RWPE2 (cell line): ENCODE data around the gene ATXN7.

Experiments
- ATAC-seq: fragments of 200-7000 bp; cut with Tn5 transposase; 3 replicates; pipeline ENCODE4 v1.9.1; 2021; ENCODE audit warnings: low read depth
- DNase-seq: peaks from one replicate; pipeline ENCODE4 v3.0.0-alpha.2; 2020; ENCODE audit warnings: low spot score
- H3K27ac ChIP-seq: fragments of 450-650 bp; 2 replicates; pipeline ENCODE4 v1.5.1; 2017; ENCODE audit warnings: mild to moderate bottlenecking; ENCODE audit not compliant: poor library complexity, severe bottlenecking
- H3K27me3 ChIP-seq: fragments of 250-450 bp; sonication (Bioruptor Pico); 2 replicates; pipeline ENCODE4 v1.5.1; 2021; ENCODE audit warnings: mild to moderate bottlenecking, moderate library complexity; ENCODE audit not compliant: insufficient read depth, poor library complexity, severe bottlenecking
- H3K36me3 ChIP-seq: fragments of 250-450 bp; sonication (Bioruptor Pico); 2 replicates; pipeline ENCODE4 v1.5.1; 2020; ENCODE audit warnings: low read depth, mild to moderate bottlenecking, moderate library complexity
- H3K4me1 ChIP-seq: fragments of 250-450 bp; sonication (Bioruptor Pico); 2 replicates; pipeline ENCODE4 v1.5.1; 2021; ENCODE audit warnings: mild to moderate bottlenecking, moderate library complexity; ENCODE audit not compliant: insufficient read depth, poor library complexity, severe bottlenecking
- H3K4me3 ChIP-seq: fragments of 250-450 bp; sonication (Bioruptor Pico); 2 replicates; pipeline ENCODE4 v1.5.1; 2021; ENCODE audit warnings: mild to moderate bottlenecking, moderate library complexity; ENCODE audit not compliant: severe bottlenecking
- H3K9me3 ChIP-seq: fragments of 250-450 bp; sonication (Bioruptor Pico); 2 replicates; pipeline ENCODE4 v1.5.1; 2021; ENCODE audit warnings: mild to moderate bottlenecking, moderate library complexity; ENCODE audit not compliant: severe bottlenecking
- CTCF ChIP-seq: fragments of 450-650 bp; IDR thresholded peaks from one replicate; pipeline ENCODE4 v1.5.1; 2017; ENCODE audit warnings: mild to moderate bottlenecking, moderate library complexity; ENCODE audit not compliant: poor library complexity, severe bottlenecking

The ATXN7 gene

GRCh38 chr3:64002233-64002632 is 138.6 kb downstream of the ATXN7 start:
- H3K27ac ChIP-seq = no peak overlapping the region
- DNase-seq (no peak), ATAC-seq (no peak)
- no peak for TF ChIP-seq CTCF
- no peaks in the 10 kb centered on the region for H3K9me3 ChIP-seq
- H3K4me3 ChIP-seq = no peak overlapping the region
- H3K4me1 ChIP-seq = no peaks in the 10 kb centered on the region
- H3K27me3 ChIP-seq = no peaks in the 10 kb centered on the region
- peaks cover 78% of the 10 kb centered on the region for H3K36me3 ChIP-seq

- no peaks in the 10 kb centered on the region for H3K9me3 ChIP-seq
- H3K4me1 ChIP-seq = no peaks in the 10 kb centered on the region
- no peak overlapping the region for H3K27ac ChIP-seq
- DNase-seq (no peak), ATAC-seq (no peak)
- H3K27me3 ChIP-seq = no peaks in the 10 kb centered on the region
- H3K36me3 ChIP-seq = peaks cover 84% of the 10 kb centered on the region
- H3K4me3 ChIP-seq = no peak overlapping the region
- no peak for TF ChIP-seq CTCF
Observed at GRCh38 chr3:64003589-64003988, 139.9 kb downstream of the ATXN7 start.

GRCh38 chr3:64008017-64008416 is 144.3 kb downstream of the ATXN7 start:
- H3K36me3 ChIP-seq = peaks cover 89% of the 10 kb centered on the region
- H3K27ac ChIP-seq = peak overlapping the region; percentile 3
- no peak for ATAC-seq
- H3K4me1 ChIP-seq = peaks cover 2% of the 10 kb centered on the region
- no peaks in the 10 kb centered on the region for H3K9me3 ChIP-seq
- no peak for DNase-seq
- TF ChIP-seq CTCF = no peak
- no peaks in the 10 kb centered on the region for H3K27me3 ChIP-seq
- no peak overlapping the region for H3K4me3 ChIP-seq

GRCh38 chr3:64008487-64009351 is 145.1 kb downstream of the ATXN7 start:
- Histone ChIP-seq H3K4me3 (no peak overlapping the region), H3K27me3 (no peaks in the 10 kb centered on the region), H3K4me1 (peaks cover 2% of the 10 kb centered on the region), H3K27ac (peak overlapping the region; percentile 3), H3K9me3 (no peaks in the 10 kb centered on the region), H3K36me3 (peaks cover 90% of the 10 kb centered on the region)
- TF ChIP-seq CTCF = no peak
- no peak for ATAC-seq
- no peak for DNase-seq

- peaks cover 96% of the 10 kb centered on the region for H3K36me3 ChIP-seq
- no peak for ATAC-seq
Observed at GRCh38 chr3:64009528-64009927, 145.9 kb downstream of the ATXN7 start.

More at GRCh38 chr3:64009528-64009927, 145.9 kb downstream of the ATXN7 start:
- H3K27ac ChIP-seq = no peak overlapping the region
- no peaks in the 10 kb centered on the region for H3K9me3 ChIP-seq
- TF ChIP-seq CTCF = no peak
- DNase-seq = no peak
- H3K27me3 ChIP-seq = no peaks in the 10 kb centered on the region
- peaks cover 2% of the 10 kb centered on the region for H3K4me1 ChIP-seq
- H3K4me3 ChIP-seq = no peak overlapping the region
